GM12801 (cell line): ENCODE measurements around the gene CACNA1A.

Experiments used
- TF ChIP-seq, protein P1 (sequence below): IDR thresholded peaks from one replicate; pipeline ENCODE4 v1.5.1; 2011; ENCODE audit warnings: control low read depth; ENCODE audit not compliant: insufficient read length; ENCODE audit errors: extremely low read depth

CACNA1A gene

DNA sequence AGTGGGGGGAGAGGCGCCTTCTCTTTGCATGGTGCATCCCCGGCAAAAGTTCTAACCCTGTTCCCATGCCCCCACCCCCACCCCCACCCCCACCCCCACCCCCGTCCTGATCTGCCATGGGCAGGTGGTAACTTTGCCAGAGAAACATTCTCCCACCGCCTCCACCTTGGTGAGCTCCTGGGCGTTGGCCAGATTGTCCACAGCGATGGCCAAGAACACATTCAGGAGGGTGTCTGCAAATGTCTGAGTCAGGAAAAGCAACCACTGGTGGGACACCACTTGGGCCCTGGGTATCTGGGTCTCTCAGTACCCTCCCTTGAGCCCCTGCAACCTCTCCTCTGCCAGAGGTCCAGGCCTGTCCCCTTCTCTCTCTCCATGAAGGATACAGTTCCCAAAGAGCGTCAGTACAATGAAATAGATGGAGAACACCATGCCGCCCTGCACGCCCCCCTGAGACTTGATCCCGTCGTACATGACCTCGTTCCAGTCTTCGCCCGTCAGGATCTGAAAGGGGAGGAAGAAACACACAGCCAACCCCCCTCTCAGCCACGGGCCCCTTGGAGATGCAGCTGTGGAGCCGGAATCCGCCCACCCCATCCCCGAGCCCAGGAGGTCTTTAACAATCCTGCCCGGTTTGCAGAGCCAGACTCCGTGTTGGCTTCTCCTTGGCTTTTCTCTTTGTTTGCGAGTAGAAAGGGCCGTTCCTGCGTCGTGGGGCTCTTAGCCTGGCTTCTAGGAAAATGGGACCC is 202.7 kb downstream of the CACNA1A start:
- TF ChIP-seq, protein P1, sequence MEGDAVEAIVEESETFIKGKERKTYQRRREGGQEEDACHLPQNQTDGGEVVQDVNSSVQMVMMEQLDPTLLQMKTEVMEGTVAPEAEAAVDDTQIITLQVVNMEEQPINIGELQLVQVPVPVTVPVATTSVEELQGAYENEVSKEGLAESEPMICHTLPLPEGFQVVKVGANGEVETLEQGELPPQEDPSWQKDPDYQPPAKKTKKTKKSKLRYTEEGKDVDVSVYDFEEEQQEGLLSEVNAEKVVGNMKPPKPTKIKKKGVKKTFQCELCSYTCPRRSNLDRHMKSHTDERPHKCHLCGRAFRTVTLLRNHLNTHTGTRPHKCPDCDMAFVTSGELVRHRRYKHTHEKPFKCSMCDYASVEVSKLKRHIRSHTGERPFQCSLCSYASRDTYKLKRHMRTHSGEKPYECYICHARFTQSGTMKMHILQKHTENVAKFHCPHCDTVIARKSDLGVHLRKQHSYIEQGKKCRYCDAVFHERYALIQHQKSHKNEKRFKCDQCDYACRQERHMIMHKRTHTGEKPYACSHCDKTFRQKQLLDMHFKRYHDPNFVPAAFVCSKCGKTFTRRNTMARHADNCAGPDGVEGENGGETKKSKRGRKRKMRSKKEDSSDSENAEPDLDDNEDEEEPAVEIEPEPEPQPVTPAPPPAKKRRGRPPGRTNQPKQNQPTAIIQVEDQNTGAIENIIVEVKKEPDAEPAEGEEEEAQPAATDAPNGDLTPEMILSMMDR = no peak

DNA sequence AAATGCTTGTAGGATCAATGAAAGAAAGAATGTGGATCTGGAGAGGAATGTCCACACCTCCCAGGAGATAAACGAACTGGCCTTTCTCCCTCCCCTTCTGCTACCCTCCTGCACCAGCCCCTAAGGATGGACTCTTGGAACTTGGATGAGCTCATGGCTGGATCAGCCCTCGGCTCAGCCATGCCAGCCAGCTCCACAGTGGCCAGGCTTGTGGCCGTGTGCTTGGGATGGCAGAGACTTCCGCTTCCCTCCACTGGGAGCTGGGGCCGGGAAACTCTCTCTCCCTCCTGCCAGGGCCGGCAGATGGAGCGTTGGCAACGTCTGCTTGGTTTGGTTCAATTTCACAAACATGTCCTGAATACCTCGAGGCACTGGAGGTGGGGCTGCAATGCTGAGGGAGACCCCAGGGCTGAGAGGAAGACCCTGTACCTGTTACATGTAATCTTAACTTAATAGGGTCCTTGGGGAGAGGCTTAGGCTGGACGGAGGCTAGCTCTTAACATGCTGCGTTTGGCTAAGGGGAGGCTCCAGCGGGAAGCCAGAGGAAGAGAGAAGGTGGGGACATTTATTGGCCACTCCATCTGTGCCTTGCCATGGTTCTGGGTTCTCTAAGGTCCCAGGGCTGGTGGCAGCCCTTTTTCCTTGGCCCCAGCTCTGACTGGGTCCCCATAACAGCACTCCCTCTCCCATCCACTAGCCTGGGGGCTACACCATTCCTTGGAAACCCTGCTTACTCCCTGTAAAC is 203.6 kb downstream of the CACNA1A start:
- TF ChIP-seq, protein P1 = no peak

DNA sequence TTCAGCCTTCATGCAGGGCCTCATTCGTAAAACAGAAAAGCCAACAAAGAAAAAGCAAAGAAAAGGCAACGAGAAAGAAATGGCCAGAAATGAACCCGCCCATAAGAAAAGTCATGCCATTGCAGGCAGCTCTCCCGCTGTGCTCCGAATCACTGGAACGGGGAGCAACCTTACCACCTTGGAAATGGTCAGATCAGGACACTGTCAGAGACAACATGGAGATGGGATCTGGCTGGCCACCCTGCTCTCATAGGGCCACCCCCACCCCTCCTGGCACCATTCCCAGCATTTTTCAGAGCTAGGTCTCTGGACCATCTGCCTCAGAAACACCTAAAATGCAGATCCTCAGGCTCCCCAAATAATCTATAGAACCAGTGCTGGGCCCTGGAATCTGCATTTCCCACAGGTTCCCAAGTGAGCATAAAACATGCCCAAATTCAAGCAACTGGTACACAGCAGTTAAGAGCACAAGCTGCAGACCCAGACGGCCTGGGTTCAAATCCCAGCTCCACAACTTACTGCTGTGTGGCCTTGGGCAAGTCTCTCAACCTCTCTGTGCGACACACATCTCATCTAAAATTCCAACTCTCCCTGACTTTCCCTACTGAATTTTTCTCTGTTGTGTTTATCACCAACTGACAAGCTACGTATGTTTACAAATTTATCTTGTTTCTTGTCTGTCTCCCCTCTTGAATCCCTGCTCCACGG is 204.5 kb downstream of the CACNA1A start:
- TF ChIP-seq, protein P1 = no peak

DNA sequence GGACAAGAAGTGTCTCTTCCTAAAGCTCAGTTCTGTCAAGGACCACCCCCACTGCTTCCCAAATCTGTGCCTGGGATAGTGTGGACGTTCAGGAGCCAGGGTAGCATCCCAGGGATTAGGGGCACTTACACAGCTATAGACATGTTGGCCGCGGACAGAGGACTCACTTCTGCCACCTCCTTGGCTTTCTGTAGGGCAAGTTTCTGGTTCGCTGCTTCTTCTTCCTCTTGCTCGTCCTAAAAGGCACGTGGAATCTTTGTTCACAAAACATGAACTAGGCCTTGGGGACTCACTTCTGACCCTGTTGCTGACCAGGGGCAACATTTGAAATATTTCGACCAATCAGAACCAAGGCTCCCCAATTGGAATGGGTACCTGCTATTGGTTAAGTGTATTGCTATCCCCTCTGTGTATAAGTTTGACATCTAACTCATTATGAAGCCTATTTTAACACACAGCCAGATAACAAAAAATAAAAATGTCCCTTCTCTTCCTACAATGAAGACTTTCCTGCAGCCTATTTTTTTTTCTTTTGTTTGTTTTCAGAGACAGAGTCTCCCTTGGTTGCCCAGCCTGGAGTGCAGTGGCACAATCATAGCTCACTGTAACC is 205.8 kb downstream of the CACNA1A start:
- TF ChIP-seq, protein P1 = no peak

DNA sequence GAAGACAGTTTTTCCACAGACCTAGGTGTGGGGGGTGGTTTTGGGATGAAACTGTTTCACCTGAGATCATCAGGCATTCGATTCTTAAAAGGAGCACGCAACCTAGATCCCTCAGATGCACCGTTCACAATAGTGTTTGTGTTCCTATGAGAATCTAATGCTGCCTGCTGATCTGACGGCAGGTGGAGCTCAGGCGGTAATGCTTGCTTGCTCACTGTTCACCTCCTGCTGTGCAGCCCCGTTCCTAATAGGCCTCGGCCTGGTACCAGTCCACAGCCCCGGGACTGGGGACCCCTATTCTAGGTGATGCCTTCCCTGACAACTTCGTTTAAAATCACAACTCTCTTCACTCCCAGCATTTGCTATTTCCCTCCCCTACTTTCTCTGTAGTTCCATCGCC is 206.4 kb downstream of the CACNA1A start:
- TF ChIP-seq, protein P1 = no peak

DNA sequence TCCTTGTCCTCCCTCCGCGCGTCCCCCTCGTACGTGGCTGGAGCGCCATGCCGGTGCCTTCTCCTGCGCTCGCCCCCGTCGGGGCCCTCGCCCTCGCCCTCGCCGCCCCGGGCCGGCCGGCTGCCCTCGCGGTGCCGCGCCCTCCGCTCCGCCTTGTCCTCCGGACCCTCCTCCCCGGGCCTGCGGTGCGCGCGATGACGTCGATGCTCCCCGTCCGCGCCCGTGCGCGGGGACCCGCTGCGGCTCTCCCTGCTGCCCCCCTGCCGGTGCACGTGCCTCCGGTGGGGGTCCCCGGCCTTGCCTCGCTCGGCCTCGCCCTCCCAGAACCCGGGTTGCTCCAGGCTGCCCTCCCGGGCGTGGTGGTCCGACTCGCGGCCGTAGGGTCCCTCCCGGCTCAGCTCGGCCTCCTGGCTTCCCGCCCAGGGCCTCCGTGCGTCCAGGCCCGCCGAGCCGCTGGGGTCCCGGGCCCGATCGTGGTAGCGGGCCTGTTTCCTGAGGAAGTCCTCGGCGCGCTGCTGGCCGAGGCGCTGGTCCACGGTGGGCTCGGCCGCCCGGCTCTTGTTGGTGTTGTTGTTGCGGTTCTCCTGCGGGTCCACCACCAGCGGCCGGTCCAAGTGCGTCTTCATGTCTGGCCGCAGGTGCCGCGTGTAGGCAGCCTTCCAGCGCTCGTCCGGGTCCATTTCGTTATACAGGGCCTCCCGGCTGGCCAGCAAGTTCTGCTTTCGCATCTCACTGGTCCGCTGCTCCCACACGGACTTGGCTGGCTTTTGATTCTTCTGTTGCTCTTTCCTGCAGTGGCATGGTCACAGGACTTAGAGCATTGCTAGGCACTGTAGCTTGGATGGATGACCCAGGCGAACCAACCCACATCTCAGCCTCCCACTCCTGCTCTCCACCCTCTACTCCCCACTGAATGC is 207.5 kb downstream of the CACNA1A start:
- TF ChIP-seq, protein P1 = no peak
